ENCODE data around the gene VMP1. TPM values are rescaled to one million over a fixed set of nuclear protein-coding genes. Genes with fewer than 3 reads are reported as not detected.

VMP1 gene
- total RNA-seq, 1 experiment from 2014 or later = 83.1 TPM

GRCh38 chr17:59830007-59830630, 122.7 kb downstream of the VMP1 start:
- Histone ChIP-seq H2BK5ac (ENCODE audit: insufficient read length, low read length) (no peak overlapping the region), H3K56ac (ENCODE audit: insufficient read length, low read depth, low read length) (no peak overlapping the region), H3K9me3 (ENCODE audit: control insufficient read depth, low read depth, low read length) (no peaks in the 10 kb centered on the region), H4K91ac (ENCODE audit: insufficient read length, low read depth, low read length) (no peak overlapping the region), H2AK5ac (ENCODE audit: insufficient read length, low read length) (no peak overlapping the region), H3K79me1 (ENCODE audit: insufficient read depth, low read depth, low read length, poor library complexity, severe bottlenecking) (no peaks in the 10 kb centered on the region), H4K20me1 (ENCODE audit: control insufficient read depth, insufficient read depth, insufficient read length) (no peaks in the 10 kb centered on the region), H3K14ac (ENCODE audit: insufficient read depth, low read length) (no peak overlapping the region), H3K4me2 (ENCODE audit: insufficient read depth, insufficient read length, low read length) (no peak overlapping the region), H3K4ac (ENCODE audit: low read depth, low read length) (no peak overlapping the region), H3K4me1 (ENCODE audit: insufficient read depth, low read length) (peaks cover 12% of the 10 kb centered on the region), H4K8ac (replicated peaks; ENCODE audit: insufficient read length, low read depth, low read length) (no peak overlapping the region), H3K9ac (ENCODE audit: extremely low read depth, insufficient read length, low read length) (no peak overlapping the region), H3K23ac (ENCODE audit: insufficient read length, low read depth, low read length) (no peak overlapping the region), H3T11ph (ENCODE audit: low read length) (no peak overlapping the region), H2BK20ac (ENCODE audit: low read depth, low read length, poor library complexity, severe bottlenecking) (no peak overlapping the region), H2BK12ac (ENCODE audit: insufficient read length, low read depth, low read length) (no peak overlapping the region), H3K23me2 (ENCODE audit: insufficient read length, low read depth, low read length, poor library complexity, severe bottlenecking) (no peaks in the 10 kb centered on the region), H2BK120ac (ENCODE audit: low read depth, low read length, poor library complexity, severe bottlenecking) (no peak overlapping the region), H2BK15ac (ENCODE audit: low read depth, low read length) (no peak overlapping the region), H2AFZ (ENCODE audit: low read length) (no peak overlapping the region), H3K18ac (ENCODE audit: insufficient read length, low read depth, low read length) (no peak overlapping the region), H3K27me3 (ENCODE audit: insufficient read depth, low read length) (no peaks in the 10 kb centered on the region), H3K79me2 (ENCODE audit: insufficient read depth, low read length) (no peaks in the 10 kb centered on the region), H4K5ac (ENCODE audit: insufficient read length, low read depth, low read length) (no peak overlapping the region), H3K27ac (ENCODE audit: insufficient read length, low read depth, low read length) (no peak overlapping the region)
- peaks cover 37 to 39% of the 10 kb centered on the region in 2 experiments for H3K4me1 Mint-ChIP-seq
- peak overlapping the region in 1 of 3 experiments; percentile 36; a peak in 1 of 7 replicates for H3K27ac Mint-ChIP-seq
- no peaks in the 10 kb centered on the region for H3K9me3 Mint-ChIP-seq
- no CpG with 5 or more reads among the region's 3 CpGs for WGBS (ENCODE audit: extremely low coverage, insufficient read length, low lambda C conversion rate)
- DNase-seq = no peak
- H3K36me3 Mint-ChIP-seq (ENCODE audit: insufficient read depth in 1 of 3, low read depth in 3 of 3) = no peaks in the 10 kb centered on the region
- no peak for TF ChIP-seq CTCF (conservative IDR thresholded peaks at IDR 0.05)
- H3K27me3 Mint-ChIP-seq (ENCODE audit: low read depth) = no peaks in the 10 kb centered on the region
- H3K4me3 Mint-ChIP-seq = no peak overlapping the region

All from H9 (cell line).